GM19455 (cell line): ENCODE results near the gene FARSB.

ENCODE experiments used
- ATAC-seq: cut with Tn5 transposase; IDR thresholded peaks from one replicate; pipeline ENCODE4 v1.9.1; 2021; ENCODE audit not compliant: unreplicated experiment

FARSB gene

DNA sequence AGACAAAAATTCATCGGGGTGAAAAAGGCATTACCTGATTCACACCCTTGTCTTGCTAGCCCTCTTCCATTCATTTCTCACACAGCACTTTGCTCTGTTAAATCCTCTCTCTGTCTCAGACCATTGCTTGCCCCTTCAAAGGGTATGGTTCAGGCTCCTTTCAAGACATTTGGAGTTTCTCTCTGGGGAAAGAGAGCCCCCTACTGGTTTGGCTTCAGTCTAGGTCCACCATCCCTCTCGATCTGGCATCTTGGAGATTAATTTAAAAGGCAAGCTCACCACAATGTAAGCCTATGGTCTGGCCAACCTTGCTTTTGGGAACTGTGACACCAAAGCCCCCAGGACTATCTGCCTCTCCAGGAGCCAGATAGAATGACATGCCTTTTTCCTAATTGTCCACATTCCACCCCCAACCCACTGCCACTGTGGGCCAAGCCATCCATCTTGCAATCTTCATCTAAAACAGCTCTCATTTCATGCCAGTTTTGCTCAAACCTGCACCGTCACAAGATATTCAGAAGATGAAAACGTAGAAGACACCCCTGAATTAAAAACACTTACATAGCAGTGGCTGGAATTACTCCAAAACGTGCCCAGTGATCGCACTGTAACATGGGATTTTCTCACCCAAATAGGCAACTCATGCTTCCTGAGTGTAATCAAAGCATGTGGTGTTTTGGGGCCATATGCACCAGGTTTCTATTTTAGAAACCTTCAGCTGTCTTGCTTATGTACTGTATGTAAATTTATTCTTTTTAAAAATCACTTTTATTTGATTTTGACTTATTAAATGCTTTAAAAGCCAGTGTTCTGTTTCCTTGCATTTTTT lies 93.9 kb downstream of the FARSB start:
- peak; percentile 87 for ATAC-seq

DNA sequence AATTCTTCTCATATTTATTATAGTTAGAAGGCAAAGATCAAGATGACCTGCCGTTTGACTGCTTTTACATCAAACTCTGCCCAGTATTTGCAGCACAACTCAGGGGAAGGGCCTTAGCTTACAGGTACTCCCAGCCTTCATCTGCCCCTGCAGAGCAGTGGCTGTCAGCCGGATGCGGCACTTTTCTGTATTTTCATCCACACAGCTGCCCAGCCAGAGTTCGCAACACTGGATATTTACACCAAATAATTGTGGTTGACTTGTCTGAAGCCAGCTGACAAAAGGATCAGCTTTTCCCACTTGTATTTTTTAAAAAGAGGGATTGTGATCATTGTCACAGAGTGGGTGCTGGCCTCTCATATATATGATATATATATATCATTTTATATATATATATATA lies 94.7 kb downstream of the FARSB start:
- no peak for ATAC-seq

DNA sequence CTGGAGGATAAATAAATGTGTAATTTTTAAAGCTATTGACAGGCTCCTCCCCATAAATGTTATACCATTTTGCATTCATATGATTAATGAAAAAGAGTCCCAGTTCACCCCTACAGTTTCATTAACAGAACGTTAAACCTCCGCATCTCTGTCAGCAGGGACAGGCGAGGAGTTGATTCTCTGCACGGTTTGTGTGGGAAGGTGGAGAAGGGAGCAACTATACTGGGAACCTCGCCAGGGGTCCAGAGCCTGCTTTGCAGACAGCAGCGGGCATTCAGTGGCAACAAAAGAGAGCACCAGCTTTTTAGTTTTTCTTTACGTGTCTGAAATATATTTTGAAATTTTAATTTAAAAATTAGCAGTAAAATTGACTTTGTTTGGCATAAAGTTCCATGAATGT lies 101.4 kb downstream of the FARSB start:
- ATAC-seq: no peak

DNA sequence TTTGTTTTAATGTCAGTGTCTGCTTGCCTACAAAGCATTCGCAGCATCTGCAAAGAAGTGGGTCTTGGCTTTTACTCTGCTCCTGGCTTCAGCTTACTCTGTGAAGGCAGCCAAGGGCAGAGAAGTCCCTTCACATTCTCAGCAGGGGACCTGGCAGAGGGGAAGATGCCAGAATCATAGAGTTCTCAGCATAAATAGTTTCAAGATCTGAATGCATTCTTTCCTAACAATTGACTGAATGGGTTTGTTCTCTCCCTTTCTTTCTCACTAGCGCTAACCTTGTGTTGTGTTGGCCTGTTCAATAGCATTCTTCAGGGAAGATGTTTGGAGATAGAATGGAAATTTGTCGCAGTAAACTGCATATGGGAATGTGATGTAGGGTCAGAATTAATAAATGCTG lies 106.9 kb downstream of the FARSB start:
- ATAC-seq: no peak

DNA sequence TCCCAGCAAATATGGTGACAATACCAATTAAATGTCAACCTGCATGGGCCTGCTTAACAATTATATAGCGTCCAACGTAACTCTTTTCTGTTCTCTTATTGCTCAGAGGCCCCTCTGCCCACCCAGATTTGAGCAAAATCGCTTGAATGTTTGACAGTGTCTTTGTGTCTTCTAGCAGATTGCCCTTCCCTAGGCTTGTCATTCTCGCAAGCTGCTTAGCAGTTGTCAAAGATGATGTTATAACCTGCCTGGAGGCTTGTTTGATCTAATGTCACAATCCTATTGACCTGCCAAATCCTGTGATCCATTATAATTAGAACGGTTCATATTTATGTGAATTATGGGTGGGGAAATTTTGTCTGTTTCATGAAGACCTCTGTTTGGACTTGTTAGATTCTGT lies 108.8 kb downstream of the FARSB start:
- ATAC-seq: no peak

DNA sequence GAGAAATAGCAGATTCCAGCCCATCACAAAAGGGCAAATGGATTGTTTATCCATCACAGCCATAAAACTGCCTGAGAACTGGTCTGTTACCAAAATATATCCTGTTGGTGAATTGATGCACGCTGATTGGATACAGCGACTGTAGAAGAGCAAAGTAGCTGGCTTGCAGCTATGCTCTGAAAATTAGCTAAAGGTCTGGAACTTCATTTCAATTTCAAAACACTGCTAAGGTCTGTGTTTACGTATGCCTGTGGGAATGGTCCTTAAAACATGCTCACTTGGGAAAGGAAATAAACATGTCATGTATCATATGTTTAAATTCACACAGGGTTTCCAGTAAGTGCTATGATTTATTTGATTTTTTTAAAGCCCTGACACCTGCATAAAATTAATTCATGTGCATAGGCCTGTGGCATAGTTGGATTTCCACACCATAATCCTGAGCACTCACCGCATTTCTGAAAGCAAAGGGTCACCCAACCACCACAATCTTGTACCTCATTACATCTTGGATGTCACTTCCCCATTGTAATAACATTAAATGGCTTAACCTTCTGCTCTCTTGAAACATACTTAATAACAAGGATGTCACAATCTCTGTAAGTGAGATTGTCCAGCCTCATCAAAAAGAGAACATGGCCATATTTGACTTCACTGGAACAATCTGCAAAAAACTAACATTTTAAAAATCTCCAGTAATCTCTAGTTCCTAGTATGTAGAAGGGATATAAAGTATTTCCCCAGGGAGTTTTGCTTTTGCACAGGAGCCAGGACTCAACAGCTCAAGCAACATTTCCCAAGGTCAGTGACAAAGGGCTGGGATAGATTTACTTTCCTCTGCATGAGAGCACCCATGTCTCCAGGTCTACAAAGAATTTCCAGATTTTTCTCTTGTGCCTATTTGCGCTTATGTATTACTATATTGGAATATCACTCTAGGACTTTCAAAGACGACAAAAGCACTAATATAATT lies 109.8 kb downstream of the FARSB start:
- ATAC-seq: no peak

DNA sequence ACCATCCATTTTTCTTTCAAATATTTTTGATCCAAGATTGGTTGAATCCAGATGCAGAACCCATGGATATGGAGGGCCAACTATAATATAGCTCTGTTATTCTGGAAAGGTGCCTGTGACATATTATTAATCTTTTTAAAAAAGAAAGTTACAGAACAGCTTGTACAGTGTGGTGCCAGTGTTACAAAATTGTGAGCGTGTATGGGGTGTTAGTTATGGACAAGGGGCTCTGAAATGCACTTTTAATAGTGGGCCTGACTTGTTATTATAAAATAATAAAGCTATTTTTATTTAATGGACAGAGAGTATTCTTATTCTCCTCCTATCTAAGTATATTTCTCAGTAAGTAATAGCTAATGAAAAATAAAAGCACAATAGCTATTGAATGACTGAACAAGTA lies 111.2 kb downstream of the FARSB start:
- no peak for ATAC-seq

DNA sequence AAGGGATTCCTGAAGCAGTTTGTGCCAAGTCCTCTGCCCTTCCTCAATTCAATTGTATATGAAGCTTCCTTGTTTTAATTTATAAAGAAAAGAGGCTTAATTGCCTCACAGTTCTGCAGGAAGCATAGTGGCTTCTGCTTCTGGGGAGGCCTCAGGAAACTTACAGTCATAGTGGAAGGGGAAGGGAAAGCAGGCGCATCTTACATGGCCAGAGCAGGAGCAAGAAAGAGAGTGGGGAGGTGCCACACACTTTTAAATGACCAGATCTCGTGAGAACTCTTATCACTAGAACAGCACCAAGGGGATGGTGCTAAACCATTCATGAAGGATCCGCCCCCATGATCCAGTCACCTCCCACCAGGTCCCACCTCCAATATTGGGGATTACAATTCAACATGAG lies 117.4 kb downstream of the FARSB start:
- no peak for ATAC-seq

DNA sequence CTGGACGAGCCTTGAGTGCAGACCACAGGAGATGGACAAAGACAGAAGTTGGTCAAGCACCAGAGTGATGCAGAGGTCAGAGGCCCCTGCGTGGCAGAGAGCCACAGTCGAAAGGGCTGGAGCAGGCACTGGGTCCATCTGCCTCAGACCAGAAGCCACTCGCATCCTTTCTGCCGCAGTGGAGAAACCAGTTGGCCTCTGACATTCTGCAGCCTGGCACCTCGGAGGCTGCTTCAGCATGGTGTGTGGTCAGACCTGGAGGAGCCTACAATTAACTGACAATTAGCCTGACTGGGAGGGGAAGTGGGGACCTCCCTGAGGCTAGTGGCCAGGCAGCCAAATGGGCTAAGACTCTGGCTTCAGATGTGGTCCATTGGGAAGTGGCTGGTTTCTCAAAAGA lies 120.4 kb downstream of the FARSB start:
- ATAC-seq: no peak

DNA sequence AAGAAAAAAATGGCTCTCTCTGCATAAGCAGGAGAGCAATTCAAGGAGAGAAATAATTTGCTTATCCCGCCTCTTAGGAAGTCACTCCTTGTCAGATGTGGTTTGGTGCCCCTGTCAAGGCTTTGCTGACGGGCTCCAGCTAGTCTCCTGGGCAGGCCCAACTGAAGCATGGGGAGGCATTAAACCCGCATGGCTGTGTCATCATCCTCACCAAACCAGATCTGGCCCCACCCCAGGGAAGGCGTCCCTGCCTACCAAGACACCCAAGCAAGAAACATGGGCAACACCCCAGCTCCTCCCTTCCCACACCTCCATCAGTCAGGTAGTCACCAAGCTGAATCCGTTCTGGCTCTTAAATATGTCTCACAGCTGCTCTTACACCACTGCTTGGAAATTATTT lies 123.6 kb downstream of the FARSB start:
- ATAC-seq: no peak

DNA sequence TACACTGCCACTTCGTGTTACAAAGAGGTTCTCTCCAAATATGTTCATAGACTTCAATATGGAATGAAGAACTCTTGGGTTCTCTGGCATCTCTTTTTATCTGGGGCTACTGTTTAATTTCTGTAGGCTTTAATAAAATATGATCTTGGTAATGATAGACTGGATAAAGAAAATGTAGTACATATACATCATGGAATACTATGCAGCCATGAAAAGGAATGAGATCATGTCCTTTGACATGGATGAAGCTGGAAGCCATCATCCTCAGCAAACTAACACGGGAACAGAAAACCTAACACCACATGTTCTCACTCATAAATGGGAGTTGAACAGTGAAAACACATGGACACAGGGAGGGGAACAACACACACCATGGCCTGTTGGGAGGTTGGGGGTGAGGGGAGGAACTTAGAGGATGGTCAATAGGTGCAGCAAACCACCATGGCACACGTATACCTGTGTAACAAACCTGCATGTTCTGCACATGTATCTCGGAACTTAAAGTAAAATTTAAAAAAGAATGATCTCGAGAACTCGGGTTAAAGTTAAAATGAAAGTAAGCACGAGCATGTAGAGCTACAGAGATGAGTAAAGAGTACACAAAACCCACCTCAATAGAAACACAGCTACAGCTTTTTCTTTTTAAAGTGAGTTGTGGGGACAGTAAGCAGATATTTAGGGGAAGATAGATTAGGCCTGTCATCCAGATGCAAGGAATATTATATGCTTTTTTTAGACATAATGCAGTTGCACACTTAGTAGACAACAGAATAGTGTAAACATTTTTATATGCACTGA lies 129.2 kb downstream of the FARSB start:
- ATAC-seq: peak; percentile 67

DNA sequence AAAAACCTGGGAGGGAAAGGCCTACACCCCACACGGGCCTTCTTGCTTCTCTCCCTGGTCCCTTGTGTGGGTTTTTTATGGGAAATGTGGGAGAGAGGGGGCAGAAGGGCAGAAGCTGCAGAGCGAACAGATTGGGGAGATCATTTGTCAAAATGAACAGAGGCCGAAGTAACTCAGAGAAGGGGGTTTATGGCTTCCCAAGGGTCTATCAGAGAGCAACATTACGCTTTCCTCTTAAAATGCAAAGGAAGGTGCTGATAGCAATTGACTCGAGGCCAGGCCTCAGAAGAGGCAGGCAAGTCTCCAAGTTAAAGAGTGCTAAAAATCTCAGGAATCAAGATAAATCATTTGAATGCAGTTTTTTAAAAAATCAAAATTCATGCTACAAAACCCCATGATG lies 130.1 kb downstream of the FARSB start:
- no peak for ATAC-seq

DNA sequence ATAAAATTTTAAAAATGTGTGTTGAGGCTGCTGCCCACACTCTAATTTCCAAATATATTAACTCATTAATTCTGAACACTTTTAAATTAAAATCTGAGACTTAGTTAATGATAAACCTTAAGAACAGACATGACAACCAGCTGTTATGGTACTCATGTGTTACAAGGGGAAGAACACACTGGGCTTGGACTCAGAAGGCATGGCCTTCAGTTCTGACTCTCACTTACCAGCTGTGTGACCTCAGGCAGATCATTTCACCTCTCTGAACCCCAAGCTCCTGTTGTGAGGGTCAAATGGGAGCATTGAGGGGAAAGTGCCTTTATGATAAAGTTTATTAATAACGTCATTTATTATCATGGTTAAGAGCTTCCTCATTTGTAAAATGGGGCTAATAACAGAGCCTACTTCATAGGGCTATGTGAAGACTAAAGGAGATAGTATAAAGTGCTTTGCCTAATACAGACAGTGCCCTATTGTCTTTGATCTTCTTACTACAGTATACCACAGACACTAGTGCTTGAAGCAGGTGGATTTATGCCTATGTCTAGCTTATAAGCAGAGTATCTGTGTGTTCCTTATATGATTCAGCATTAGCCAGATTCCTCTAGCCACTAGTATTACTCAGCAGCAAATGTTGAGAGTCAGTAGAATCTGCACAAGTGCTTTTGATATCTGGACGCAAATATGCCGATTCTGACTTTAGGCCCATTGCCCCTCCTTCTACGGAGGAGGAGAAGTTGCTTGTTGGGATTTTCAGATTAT lies 131.9 kb downstream of the FARSB start:
- ATAC-seq: peak; percentile 32

DNA sequence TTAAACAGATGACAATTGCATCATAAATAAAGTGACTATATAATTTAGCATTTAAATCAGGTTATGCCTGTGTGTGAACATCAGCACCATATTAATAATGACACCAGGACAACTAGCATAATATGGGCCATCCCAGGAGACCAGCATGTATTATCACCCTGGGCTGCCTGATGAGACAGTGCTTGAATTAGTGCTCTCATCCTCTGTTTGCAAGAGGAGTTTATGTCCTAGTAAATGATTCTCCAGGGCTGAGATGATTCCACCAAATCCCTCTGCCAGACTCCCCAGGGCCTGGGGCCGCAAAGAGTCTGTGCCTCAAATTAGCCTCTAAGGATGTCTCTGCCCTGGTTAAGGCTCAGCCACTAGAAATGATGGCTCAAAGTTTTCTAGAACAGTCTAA lies 133.8 kb downstream of the FARSB start:
- no peak for ATAC-seq

DNA sequence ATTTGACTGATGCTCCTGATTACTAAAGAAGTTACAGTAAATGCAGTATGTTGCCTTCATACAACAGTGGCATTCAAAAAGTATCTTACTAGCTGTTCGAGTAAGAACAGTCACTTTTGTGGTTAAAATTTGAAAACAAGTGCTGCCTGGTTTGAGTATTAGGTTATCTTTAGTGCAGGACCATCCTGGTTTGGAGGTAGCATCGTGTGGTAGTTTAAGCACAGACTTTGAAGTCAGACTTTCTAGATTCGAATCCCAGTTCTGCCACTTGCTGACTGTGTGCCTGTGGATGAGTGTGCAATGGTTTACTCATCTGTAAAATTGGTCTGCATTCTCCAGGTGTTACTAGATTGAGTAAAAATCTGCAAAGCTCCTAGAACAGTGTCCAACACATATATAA lies 134.8 kb downstream of the FARSB start:
- peak; percentile 73 for ATAC-seq
